Fibroblast of skin of abdomen (primary cell): ENCODE data around the gene IGF2BP2.
"Not testable (repeated sequence)": the region's sequence is repeated elsewhere in the genome, so short reads cannot be mapped to it uniquely, and the experiment has no call there.

Experiments used
- DNase-seq: peaks from one replicate; pipeline ENCODE4 v3.0.0-alpha.2; 2013

Gene IGF2BP2

DNA sequence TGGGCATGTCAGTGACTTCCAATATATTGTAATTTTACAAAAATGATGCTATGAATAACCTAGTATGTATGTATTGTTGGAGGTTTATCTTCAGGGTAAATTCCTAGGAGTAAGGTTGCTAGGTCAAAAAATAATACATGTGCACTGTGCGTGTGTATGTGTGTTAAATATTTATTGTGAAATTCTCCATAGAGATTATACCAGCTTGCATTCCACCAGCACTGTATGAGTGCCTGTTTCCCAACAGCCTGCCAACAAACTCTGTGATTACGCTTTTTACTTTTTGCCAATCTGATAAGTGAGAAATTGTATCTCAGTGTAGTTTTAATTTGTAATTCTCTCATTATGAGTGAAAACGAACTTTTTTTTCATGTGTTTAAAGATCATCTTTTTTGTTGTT is 12.6 kb upstream of the IGF2BP2 start:
- no peak for DNase-seq

DNA sequence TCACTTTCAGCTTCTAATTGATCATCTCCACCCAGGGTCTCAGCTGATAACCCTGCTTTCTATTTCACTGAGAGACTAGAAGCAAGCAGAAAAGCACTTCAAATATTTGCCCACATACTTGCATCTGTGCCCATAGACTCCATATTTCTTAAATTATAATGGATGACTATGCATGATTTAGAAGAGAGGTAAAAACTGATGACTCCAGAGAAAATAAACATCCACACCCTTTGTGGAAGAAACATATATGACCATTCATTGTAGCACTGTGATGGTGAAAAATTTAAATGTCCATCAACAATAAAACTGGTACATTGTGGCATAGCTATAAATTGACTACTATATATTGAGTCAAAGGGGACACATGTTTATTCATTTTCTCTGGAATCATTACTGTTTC is 7.1 kb upstream of the IGF2BP2 start:
- no peak for DNase-seq

DNA sequence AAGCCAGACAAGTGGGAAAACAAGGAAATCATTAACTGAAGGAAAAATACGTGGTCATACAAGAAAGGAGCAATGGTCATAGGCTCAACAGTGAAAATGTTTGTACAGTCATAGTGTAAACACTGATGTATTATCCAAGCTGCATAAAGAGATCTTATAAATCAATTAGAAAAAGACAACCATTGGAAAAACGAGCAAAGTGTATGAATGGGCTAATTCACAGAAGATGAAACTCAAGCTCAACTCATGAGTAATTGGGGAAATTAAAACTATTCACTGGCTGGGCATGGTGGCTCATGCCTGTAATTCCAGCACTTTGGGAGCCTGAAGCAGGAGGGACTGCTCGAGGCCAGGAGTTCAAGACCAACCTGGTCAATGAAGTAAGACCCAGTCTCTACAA is 6.4 kb upstream of the IGF2BP2 start:
- DNase-seq, result no peak

DNA sequence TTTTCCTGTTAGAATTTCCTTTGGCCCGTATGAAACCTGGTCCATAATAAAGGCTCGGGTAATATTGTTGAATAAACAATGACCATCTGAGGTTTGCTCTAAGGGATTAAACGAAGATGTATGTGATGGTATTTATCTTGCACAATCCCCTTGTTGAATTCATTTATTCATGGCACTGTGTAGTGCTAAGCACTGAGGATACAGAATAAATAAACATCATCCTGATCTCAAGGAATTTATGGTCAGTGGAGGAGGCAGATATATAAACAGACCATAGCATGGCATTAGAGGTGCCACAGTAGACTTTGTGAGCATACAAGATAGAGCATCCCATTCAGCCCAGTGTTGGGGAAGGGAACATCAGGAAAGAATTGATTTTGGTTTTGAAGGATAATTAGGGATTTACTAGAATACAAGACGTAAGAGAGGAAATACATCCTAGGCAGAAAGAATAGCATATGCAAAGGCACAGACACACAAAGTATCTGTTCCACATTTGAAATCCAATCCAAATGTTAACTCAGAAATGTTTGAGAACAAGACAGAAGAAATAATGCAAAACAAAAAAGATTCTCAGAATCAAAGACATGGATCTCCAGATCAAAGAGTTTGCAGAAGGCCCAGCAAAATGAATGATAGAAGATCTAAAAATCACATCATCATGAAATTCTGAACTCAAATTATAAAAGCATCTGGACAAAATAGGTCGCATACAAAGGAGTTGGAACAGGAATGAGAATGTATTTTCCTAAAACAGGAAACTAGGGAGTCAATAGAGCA is 5.4 kb upstream of the IGF2BP2 start:
- no peak for DNase-seq

GRCh38 chr3:185828755-185829154 is 3.9 kb upstream of the IGF2BP2 start:
- no peak for DNase-seq

GRCh38 chr3:185827595-185828344 is 2.9 kb upstream of the IGF2BP2 start:
- DNase-seq, result no peak

- peak; percentile 40 for DNase-seq
These were observed 1.0 kb upstream of the IGF2BP2 start for GRCh38 chr3:185825639-185826481.

DNA sequence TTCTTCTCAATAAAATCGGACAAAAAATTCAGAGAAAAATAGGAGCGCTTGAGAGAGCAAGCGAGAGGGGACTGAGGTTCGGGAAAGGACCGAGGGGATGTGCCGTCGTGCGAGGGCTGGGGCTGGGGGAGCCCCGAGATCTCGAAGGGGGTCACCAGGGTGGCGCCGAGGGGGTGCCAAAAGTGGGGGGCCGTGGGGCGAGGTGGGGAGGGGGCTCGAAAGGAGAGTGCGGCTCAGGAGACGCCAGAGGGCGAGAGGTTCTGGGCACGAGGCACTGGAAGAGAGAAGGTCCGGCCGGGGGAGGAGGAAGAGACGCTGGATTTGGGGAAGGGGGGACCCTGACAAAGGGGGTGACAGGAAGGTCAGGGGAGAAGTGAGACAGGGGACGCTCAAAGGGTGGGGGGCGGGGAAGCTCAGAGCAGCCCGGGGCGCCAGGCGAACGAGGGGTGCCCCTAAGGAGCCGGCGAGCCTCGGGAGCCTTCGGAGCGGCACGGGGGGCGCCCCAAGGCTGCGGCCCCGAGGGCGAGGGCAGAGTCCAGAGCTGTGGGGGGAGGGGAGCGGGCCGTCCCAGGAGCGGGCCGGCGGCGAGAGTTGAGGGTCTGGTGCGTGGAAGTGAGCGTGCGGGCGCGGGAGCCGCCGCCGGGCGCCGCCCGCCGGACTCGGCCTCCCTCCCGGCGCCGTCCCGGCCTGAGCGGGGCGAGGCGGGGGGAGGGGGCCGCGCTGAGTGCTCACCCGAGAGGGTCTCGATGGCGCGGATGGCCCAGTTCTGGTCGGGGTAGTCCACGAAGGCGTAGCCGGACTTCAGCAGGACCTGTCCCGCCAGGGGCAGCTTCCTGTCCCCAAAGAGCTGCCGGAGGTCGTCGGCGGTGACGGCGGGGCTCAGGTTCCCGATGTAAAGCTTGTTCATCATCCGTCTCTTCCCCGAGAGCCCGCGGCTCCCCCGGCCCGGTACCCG is 514 bp downstream of the IGF2BP2 start:
- peak; percentile 22 for DNase-seq

GRCh38 chr3:185823078-185824044 is 1.5 kb downstream of the IGF2BP2 start:
- DNase-seq, result peak; percentile 48

- DNase-seq, result peak; percentile 74
These were observed 2.4 kb downstream of the IGF2BP2 start for GRCh38 chr3:185822221-185823000.

DNA sequence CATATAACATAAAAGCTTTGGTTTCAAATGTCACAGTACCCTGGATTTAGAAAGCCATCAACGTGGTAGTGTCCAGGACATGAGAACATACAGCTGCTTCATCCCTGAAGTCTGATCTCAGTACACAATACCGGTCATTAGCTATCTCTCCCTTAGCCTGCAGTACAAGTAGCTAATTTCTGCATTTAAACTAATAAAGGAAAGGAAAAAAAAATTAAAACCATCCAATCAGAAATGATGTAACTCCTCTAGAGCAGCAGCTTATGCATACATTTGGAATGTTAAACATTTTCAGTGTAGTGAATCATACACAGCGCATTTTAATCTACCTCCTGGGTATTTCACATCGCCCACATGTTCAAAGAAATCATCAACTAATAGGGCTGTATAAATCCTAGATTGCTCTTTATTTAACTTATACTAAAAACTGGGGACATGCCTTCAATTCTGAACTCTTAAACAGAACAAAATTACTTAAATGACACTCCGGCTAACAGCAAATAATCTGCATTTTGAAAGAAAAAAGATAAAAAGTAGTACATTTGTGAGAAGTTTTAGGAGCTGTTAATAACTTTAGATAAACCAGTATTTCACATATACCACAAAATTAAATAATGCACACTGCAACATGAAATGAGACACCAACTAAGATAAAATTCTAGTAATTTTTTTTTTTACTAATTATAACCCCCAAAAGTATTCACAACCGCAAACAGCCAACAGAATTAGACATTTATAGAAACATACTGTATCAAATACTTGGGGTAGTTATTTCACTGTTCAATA is 3.7 kb downstream of the IGF2BP2 start:
- DNase-seq, result peak; percentile 93

GRCh38 chr3:185818267-185818875 is 6.5 kb downstream of the IGF2BP2 start:
- DNase-seq, result no peak

DNA sequence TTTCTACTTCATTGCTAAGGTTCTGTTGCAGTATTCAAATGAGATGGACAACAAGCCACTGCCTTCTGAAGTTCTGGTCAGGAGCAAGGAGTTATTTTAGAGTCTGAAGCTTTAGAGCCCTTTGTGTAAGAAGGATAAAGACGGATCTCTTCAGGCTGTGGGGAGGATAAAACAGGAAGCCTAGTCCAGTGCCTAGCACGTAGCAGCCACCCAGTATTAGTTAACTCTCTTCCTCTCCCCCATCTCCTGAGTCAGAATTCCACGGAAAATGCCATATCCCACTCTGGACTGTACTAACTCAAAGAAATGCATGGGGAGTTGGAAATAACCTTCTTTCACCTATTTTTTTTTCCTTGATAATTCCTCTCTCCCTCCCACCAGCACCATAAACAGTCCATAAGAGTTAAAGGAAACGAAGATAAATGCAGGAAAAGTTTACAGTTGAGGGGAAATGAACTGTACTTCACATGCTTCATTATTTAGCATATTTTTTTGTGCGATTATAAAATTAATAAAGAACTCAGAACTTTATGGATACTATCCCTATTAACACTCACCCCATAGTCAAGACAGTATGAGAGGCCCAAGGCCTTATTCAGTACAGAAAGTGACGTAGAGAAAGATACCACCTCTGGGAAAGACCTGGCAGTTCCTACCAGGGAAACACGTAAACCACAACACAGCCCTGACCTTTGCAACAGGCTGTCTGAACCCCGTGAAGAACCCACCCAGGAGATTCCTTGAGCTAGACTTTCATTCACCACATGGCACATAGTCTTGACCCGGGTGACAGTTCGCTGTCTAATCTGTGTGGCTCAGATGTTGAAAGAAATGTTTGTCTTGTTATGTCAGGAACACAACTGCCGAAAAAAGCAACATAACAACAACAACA is 9.2 kb downstream of the IGF2BP2 start:
- DNase-seq, result peak; percentile 43

- DNase-seq, result peak; percentile 90
These were observed 11.1 kb downstream of the IGF2BP2 start for GRCh38 chr3:185813691-185814215.

DNA sequence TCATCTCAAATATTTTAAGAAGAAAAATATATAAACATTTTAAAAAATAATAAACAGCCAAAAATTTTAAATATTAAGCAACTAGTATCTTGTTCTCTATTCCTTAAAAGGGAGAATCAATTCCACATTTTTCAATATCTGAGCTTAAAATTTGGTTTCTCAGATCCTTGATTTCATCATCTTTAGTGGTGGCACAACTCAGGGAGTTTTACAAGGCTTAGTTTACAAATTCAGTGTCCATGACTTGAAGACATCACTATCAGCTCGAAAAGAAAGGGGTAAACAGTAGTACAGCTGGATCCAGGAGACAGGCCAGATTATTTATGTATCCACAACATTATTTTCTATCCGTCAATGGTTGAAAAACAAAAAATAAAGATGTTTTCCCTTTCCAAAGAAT is 11.6 kb downstream of the IGF2BP2 start:
- DNase-seq, result no peak

- peak; percentile 81 for DNase-seq
These were observed 17.3 kb downstream of the IGF2BP2 start for GRCh38 chr3:185807445-185808068.

DNA sequence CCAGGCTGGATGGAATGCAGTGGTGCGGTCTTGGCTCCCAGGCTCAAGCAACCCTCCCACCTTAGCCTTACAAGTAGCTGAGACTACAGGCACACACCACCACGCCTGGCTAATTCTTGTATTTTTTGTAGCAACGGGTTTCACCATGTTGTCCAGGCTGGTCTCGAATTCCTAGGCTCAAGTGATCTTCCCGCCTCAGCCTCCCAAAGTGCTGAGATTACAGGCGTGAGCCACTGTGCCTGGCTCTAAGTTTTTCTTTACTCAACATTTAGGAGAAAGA is 26.1 kb downstream of the IGF2BP2 start:
- DNase-seq, result not testable (repeated sequence)
